ENCODE results near the gene HGS.

The HGS gene

DNA sequence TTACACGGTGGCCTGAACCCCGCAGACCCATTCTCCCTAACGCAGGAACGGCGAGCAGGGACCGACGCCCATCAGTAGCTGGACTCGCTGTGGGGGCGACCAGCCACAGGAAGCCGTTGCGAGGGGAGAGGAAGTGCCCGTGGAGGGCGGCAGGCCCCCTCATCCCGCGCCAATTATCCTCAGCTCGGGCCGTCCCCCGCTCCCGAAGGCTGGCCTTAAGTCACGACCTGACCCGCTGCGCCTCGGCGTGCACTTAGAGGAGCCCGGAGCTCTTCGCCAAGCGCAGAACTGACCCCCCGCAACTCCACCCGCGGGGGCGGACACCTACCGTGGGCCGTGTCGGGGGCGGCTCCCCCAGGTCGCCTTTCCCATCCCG lies 615 bp upstream of the HGS start:
- DNase-seq (ENCODE audit: low read depth), result no peak
- TF ChIP-seq, protein P1, sequence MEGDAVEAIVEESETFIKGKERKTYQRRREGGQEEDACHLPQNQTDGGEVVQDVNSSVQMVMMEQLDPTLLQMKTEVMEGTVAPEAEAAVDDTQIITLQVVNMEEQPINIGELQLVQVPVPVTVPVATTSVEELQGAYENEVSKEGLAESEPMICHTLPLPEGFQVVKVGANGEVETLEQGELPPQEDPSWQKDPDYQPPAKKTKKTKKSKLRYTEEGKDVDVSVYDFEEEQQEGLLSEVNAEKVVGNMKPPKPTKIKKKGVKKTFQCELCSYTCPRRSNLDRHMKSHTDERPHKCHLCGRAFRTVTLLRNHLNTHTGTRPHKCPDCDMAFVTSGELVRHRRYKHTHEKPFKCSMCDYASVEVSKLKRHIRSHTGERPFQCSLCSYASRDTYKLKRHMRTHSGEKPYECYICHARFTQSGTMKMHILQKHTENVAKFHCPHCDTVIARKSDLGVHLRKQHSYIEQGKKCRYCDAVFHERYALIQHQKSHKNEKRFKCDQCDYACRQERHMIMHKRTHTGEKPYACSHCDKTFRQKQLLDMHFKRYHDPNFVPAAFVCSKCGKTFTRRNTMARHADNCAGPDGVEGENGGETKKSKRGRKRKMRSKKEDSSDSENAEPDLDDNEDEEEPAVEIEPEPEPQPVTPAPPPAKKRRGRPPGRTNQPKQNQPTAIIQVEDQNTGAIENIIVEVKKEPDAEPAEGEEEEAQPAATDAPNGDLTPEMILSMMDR (IDR thresholded peaks at IDR 0.05; ENCODE audit: control insufficient read depth, insufficient read depth, low read depth, low read length, missing control alignments), result no peak
- H3K4me3 ChIP-seq (ENCODE audit: control insufficient read depth, low read depth, low read length), result peak overlapping the region; percentile 99

DNA sequence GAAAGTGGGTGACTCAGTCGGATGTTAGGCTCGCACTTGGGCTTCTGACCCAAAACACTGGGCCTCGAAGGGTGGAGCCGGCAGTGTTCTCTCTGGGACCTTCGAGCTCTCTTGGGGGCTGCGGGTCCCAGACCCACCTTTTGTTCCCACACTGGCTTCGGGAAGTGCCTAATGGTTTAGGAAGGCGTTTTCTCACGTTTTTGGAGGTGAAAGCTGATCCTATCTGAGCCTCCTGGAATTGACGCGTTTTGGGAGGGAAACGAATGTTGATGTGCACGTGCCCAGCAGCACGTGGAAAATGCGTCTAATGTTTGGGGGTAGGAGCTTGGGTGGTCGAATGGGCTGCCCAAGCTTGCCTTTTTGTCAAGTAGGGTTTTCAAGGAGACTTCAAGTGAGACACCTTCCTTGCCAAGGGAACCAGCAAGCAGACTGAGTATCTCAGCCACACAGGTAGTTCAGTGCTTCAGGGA lies 666 bp downstream of the HGS start:
- TF ChIP-seq, protein P1 (IDR thresholded peaks at IDR 0.05; ENCODE audit: control insufficient read depth, insufficient read depth, low read depth, low read length, missing control alignments), result no peak
- DNase-seq (ENCODE audit: low read depth), result no peak
- peak overlapping the region; percentile 49 for H3K4me3 ChIP-seq (ENCODE audit: control insufficient read depth, low read depth, low read length)

DNA sequence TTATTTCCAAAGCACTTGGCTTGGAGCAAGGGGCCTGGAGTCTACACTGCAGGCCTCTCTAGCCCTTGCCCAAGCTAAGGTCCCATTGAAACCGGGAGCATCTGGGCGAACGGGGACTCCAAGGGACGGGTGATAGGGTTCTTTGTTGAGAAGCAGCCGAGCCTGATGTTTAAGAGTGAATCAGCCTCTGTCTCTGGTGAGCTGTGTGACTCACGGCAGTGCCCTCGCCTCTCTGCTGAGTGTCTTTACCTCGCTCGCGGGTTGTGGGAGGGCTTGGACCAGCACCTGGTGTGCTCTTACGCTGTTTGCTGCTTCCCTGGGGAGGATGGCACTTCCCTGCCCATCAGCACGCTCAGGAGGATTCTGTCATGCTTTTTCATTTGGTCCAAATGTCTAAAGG lies 1.3 kb downstream of the HGS start:
- DNase-seq (ENCODE audit: low read depth), result no peak

DNA sequence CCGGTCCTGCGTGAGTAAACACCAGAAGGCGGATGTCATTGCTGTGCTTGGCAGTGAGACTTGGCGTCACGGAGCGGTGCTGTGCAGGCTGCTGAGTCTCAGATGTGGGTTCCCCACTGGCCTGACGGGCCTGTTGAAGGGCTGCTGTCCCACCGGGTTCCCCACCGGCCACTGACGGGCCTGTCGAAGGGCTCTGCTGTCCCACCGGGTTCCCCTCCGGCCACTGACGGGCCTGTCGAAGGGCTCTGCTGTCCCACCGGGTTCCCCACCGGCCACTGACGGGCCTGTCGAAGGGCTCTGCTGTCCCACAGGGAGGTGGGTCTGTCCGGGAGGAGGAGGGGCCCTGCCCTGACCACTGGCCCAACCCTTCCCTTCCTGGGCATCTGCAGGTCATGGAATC lies 2.8 kb downstream of the HGS start:
- H3K4me3 ChIP-seq (ENCODE audit: control insufficient read depth, low read depth, low read length), result no peak overlapping the region
- TF ChIP-seq, protein P1 (IDR thresholded peaks at IDR 0.05; ENCODE audit: control insufficient read depth, insufficient read depth, low read depth, low read length, missing control alignments), result no peak
- no peak for DNase-seq (ENCODE audit: low read depth)

More for the DNA sequence above, 1.3 kb downstream of the HGS start:
- TF ChIP-seq, protein P1 (IDR thresholded peaks at IDR 0.05; ENCODE audit: control insufficient read depth, insufficient read depth, low read depth, low read length, missing control alignments), result no peak
- H3K4me3 ChIP-seq (ENCODE audit: control insufficient read depth, low read depth, low read length), result peak overlapping the region; percentile 49

DNA sequence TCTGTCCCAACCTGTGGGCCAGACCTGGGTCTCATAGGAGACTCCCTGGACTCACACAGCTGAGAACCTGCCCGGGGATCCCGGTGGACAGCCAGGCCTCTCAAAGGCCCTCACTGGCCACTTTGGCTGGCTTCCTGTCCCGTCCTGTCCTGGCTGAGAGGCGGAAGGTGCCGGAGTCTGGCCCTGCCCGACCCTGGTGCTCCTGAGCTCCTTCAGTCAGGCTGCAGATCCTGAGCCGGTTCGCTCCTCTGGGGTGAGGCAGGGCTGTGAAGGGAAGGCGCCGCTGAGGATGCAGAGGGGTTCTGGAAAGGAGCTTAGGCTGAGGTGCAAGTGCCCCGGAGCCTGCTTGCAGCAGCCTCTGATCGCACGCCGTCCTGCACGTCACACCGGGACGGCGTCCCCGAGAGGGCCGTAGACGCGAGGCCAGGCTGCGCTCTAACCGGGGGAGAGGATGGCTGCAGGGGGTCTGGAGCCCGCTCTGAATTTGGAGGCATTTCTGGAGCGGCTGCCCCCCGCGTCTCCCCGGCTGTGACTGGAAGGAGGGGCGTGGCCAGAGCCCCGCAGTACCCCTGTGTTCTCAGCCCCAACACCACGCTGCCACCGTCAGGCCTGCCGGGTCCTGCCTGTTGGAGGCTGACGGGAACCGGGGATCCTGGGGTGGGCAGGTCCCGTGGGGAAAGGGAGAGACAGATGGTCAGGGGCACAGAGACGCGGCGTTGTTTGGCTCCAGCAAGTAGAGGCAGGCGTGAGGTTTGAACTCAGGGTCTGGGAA lies 4.1 kb downstream of the HGS start:
- DNase-seq (ENCODE audit: low read depth), result no peak

DNA sequence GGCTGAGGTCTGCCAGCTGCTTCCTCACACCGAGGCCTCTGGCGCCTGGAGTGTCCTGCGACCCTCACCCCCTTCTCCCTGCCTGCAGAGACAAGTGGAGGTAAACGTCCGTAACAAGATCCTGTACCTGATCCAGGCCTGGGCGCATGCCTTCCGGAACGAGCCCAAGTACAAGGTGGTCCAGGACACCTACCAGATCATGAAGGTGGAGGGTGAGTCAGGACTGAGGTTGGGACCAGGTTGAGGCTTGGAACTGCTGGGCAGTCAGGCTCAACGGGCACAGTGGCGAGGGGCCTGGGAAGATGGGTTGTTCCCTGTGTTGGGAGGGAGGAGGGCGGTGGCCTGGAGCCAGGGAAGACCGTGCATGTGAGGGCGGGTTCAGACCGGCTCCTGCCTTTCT lies 4.8 kb downstream of the HGS start:
- no peak for DNase-seq (ENCODE audit: low read depth)
- TF ChIP-seq, protein P1 (IDR thresholded peaks at IDR 0.05; ENCODE audit: control insufficient read depth, insufficient read depth, low read depth, low read length, missing control alignments), result no peak
- H3K4me3 ChIP-seq (ENCODE audit: control insufficient read depth, low read depth, low read length), result no peak overlapping the region

More for the DNA sequence above, 4.1 kb downstream of the HGS start:
- H3K4me3 ChIP-seq (ENCODE audit: control insufficient read depth, low read depth, low read length), result no peak overlapping the region
- TF ChIP-seq, protein P1 (IDR thresholded peaks at IDR 0.05; ENCODE audit: control insufficient read depth, insufficient read depth, low read depth, low read length, missing control alignments), result no peak
